ENCODE measurements around the gene C20orf204.
"Not testable (repeated sequence)": the region's sequence is repeated elsewhere in the genome, so short reads cannot be mapped to it uniquely, and the experiment has no call there.

C20orf204 gene, protein sequence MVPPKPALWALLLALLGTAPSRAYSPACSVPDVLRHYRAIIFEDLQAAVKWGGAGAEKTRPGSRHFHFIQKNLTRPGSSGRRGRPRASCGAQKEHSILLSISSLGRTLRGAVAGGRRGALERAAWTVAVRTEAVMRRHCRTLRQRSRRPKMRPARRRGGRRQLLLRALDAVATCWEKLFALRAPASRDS

GRCh38 chr20:64035933-64036345, at the start of gene C20orf204:
TSS of gene C20orf204 (plus strand) at chr20:64036182. CDS start at chr20:64036324, 142 bp downstream.
- in situ Hi-C loops (cut with HindIII; ENCODE audit: low pct_ligation_motif_present, low pct_unique_long_range_greater_than_20kb, low sequenced_read_pairs) = no loop called here
- DNase-seq = no peak

- in situ Hi-C loops (cut with HindIII; ENCODE audit: low pct_ligation_motif_present, low pct_unique_long_range_greater_than_20kb, low sequenced_read_pairs) = no loop called here
- DNase-seq = no peak
These were observed 35.1 kb upstream of the C20orf204 start for GRCh38 chr20:64000906-64001305.

GRCh38 chr20:64001607-64002011, 34.4 kb upstream of the C20orf204 start:
- DNase-seq = no peak
- in situ Hi-C loops (cut with HindIII; ENCODE audit: low pct_ligation_motif_present, low pct_unique_long_range_greater_than_20kb, low sequenced_read_pairs) = no loop called here

GRCh38 chr20:64003960-64004725, 31.8 kb upstream of the C20orf204 start:
- in situ Hi-C loops (cut with HindIII; ENCODE audit: low pct_ligation_motif_present, low pct_unique_long_range_greater_than_20kb, low sequenced_read_pairs) = no loop called here
- DNase-seq = no peak

DNA sequence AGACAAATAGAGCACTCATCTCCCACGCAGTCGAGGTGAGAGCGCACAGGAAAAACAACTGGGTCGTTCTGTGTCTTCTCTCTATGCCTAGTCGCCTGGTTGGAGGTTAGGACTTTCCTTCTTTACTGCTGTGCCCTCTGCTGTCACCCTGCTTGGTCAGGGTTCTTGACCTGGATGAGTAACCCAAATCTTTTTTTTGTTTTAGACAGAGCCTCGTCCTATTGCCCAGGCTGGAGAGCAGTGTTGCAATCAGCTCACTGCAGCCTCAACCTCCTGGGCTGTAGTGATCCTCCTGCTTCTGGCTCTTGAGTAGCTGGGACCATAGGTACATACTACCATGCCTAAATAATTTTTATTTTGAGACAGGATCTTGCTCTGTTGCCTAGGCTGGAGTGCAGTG, 30.6 kb upstream of the C20orf204 start:
- DNase-seq = no peak
- in situ Hi-C loops (cut with HindIII; ENCODE audit: low pct_ligation_motif_present, low pct_unique_long_range_greater_than_20kb, low sequenced_read_pairs) = no loop called here

- in situ Hi-C loops (cut with HindIII; ENCODE audit: low pct_ligation_motif_present, low pct_unique_long_range_greater_than_20kb, low sequenced_read_pairs) = no loop called here
- no peak for DNase-seq
These were observed 29.5 kb upstream of the C20orf204 start for GRCh38 chr20:64006490-64006889.

DNA sequence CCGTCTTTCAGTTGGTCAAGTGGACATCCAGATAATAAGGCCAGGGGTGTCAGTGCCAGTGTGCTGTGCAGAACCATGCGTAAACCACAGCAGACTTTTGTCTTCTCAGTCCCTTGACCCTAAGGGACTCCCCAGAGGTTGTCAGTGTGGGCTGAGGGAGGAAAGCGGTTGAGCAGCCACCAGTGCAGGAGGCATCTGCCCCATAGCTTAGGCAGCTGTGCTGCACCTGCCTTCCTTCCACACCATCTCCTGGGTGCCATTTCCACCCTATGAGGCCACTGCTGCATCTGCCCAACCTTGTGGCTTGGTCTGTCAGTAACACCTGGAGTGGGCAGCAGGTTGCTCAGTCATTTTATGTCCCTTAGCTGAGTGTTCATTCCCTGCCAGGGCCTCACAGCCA, 29.1 kb upstream of the C20orf204 start:
- in situ Hi-C loops (cut with HindIII; ENCODE audit: low pct_ligation_motif_present, low pct_unique_long_range_greater_than_20kb, low sequenced_read_pairs) = no loop called here
- DNase-seq = no peak

DNA sequence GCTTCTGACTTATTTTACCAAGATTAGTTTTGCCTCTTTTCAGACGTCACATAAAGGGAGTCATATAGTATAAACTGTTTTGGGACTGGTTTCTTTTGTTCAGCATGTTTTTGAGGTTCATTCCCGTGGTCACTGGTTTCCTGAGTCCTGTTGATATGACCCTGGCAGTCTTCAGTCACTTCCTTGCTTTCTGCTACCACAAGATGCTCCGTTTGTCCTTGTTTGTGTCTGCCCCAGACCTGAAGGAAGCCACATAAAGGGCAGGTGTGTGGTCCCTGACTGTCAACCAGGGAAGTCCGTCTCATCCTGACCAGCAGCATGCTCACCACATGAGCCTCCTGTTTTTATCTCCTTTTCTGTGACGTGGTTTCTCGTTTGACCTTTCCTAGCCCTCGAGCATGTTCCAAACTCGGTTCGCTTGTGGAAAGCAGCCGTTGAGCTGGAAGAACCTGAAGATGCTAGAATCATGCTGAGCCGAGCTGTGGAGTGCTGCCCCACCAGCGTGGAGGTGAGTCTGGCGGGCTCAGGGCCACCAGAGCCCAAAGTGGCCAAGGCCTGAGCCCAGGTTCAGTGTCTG, 26.1 kb upstream of the C20orf204 start:
- no peak for DNase-seq
- in situ Hi-C loops (cut with HindIII; ENCODE audit: low pct_ligation_motif_present, low pct_unique_long_range_greater_than_20kb, low sequenced_read_pairs) = no loop called here

DNA sequence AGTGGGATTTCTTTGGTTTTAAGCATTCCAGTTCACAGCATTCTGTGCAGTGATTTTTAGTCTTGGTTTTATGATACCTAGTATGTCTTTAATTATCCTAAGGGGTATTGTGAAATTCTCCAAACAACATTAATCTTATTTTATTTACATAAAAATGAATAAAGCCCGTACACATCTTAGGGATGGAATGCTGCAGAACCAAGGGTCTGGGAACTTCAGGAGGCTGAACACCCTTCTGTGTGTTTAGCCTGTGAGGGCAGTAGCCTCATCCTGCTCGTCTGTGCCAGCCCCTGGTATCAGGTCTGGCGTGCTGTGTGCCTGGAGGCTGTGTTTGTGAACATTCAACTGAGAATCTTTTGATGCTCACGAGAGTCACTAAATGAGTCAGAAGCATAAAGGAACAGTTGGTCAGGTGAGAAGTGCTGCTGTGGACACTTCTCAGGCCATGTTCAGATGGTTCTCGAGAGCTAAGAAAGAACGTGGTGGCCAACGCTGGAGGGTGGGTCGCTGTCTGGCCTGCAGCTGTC, 25.2 kb upstream of the C20orf204 start:
- DNase-seq = no peak
- in situ Hi-C loops (cut with HindIII; ENCODE audit: low pct_ligation_motif_present, low pct_unique_long_range_greater_than_20kb, low sequenced_read_pairs) = no loop called here

- in situ Hi-C loops (cut with HindIII; ENCODE audit: low pct_ligation_motif_present, low pct_unique_long_range_greater_than_20kb, low sequenced_read_pairs) = no loop called here
- no peak for DNase-seq
These were observed 24.6 kb upstream of the C20orf204 start for GRCh38 chr20:64011366-64011779.

- in situ Hi-C loops (cut with HindIII; ENCODE audit: low pct_ligation_motif_present, low pct_unique_long_range_greater_than_20kb, low sequenced_read_pairs); DNase-seq: not testable (repeated sequence)
These were observed 23.4 kb upstream of the C20orf204 start for GRCh38 chr20:64012385-64013154.

DNA sequence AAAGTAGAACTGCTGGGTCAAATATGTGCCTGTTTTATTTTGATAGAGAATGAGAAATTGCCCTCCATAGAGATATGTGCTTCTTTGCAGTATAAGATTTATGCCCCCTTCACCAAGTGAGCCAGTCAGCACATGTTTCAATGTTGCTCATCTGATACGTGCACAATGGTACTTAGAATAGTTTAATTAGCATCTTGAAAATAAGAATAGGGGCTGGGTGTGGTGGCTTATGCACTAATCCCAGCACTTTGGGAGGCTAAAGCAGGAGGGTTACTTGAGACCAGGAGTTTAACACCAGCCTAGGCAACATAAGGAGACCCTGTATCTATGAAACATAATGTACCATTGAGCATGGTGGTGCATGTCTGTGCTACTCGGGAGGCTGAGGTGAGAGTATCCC, 20.3 kb upstream of the C20orf204 start:
- in situ Hi-C loops (cut with HindIII; ENCODE audit: low pct_ligation_motif_present, low pct_unique_long_range_greater_than_20kb, low sequenced_read_pairs) = no loop called here
- DNase-seq = no peak

GRCh38 chr20:64021124-64021975, 14.6 kb upstream of the C20orf204 start:
- DNase-seq = no peak
- in situ Hi-C loops (cut with HindIII; ENCODE audit: low pct_ligation_motif_present, low pct_unique_long_range_greater_than_20kb, low sequenced_read_pairs) = no loop called here

- in situ Hi-C loops (cut with HindIII; ENCODE audit: low pct_ligation_motif_present, low pct_unique_long_range_greater_than_20kb, low sequenced_read_pairs) = no loop called here
- no peak for DNase-seq
These were observed 13.2 kb upstream of the C20orf204 start for GRCh38 chr20:64022671-64023360.

DNA sequence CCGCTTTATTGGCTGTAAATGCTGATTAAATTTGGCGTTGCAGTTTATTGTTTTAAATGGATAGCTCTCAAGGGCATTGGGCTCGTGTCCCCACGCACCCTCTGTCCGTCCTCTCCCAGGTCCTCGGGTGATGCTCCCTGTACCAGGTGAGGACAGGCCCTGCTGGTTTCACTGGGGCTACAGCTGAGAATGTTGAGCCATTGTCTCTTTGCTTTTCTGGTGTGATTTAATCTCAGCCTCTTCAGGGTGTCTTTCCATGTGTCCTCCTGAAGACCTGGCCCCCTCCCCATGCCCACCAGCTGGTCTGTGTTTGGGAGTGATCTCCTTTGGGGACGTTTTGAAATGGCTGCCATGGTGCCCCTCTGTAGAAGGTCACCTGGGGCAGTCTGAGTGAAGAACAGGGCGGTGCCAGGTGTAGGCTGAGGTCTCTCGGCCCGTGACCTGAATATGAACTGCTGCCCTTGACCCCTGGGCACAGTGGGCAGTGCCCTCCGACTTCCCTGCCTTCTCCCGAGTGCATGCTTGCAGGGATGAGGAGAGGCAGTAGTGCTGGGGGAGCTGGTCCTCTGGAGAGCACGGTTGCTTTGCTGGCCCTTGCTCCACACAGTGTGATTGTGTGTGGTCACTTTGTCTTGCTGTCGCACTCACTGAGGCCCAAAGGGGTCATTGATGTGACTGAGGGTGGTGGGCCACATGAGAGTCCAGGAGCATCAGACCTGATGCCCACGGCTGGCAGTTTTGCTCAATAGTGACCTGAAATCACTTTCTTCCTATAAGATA, 12.4 kb upstream of the C20orf204 start:
- in situ Hi-C loops (cut with HindIII; ENCODE audit: low pct_ligation_motif_present, low pct_unique_long_range_greater_than_20kb, low sequenced_read_pairs) = no loop called here
- DNase-seq = no peak

GRCh38 chr20:64024141-64024990, 11.6 kb upstream of the C20orf204 start:
- in situ Hi-C loops (cut with HindIII; ENCODE audit: low pct_ligation_motif_present, low pct_unique_long_range_greater_than_20kb, low sequenced_read_pairs) = no loop called here
- DNase-seq = no peak
